ENCODE measurements around the gene DNAH10. TPM values are rescaled to one million over a fixed set of nuclear protein-coding genes. Genes with fewer than 3 reads are reported as not detected.

The DNAH10 gene
- total RNA-seq, 1 donor from 2014 or later: 0.54 TPM

GRCh38 chr12:123963821-123964220 is 201.7 kb downstream of the DNAH10 start:
- no peak overlapping the region for H2AFZ ChIP-seq (ENCODE audit: low read depth, low read length)
- Mint-ChIP-seq H3K36me3 (ENCODE audit: low read depth, unreplicated experiment) (peaks cover 23% of the 10 kb centered on the region), H3K4me3 (ENCODE audit: unreplicated experiment) (no peak overlapping the region), H3K27ac (ENCODE audit: unreplicated experiment) (no peak overlapping the region), H3K9me3 (ENCODE audit: unreplicated experiment) (no peaks in the 10 kb centered on the region), H3K4me1 (ENCODE audit: low read depth, unreplicated experiment) (peaks cover 19% of the 10 kb centered on the region), H3K27me3 (ENCODE audit: low read depth, unreplicated experiment) (no peaks in the 10 kb centered on the region)
- DNase-seq (ENCODE audit: low read depth) (no peak), FAIRE-seq (no peak)
- H3K27ac ChIP-seq (ENCODE audit: low read depth, low read length): no peak overlapping the region
- H3K27me3 ChIP-seq (ENCODE audit: insufficient read depth, low read length): no peaks in the 10 kb centered on the region
- H3K4me2 ChIP-seq (ENCODE audit: low read length): no peak overlapping the region
- no peak overlapping the region for H3K4me3 ChIP-seq (ENCODE audit: insufficient read depth, low read depth, low read length)
- TF ChIP-seq EZH2 (IDR thresholded peaks at IDR 0.05; ENCODE audit: insufficient read depth, low read length) (no peak), CTCF (IDR thresholded peaks at IDR 0.05; ENCODE audit: insufficient read depth, low read depth, low read length) (no peak)
- H4K20me1 ChIP-seq (ENCODE audit: insufficient read depth, low read length): peaks cover 80% of the 10 kb centered on the region
- no peaks in the 10 kb centered on the region for H3K36me3 ChIP-seq (ENCODE audit: insufficient read depth, low read length)
- no peaks in the 10 kb centered on the region for H3K9me3 ChIP-seq (ENCODE audit: insufficient read depth, low read depth, low read length)
- H3K4me1 ChIP-seq (ENCODE audit: insufficient read depth, low read length): peaks cover 17% of the 10 kb centered on the region
- H3K79me2 ChIP-seq (ENCODE audit: insufficient read depth, low read length): peaks cover 51% of the 10 kb centered on the region
- H3K9ac ChIP-seq (ENCODE audit: low read length): no peak overlapping the region

- H3K4me1 ChIP-seq (ENCODE audit: insufficient read depth, low read length): peaks cover 29% of the 10 kb centered on the region
- DNase-seq (ENCODE audit: low read depth) (no peak), FAIRE-seq (no peak)
- H4K20me1 ChIP-seq (ENCODE audit: insufficient read depth, low read length): peaks cover 72% of the 10 kb centered on the region
- no peak overlapping the region for H2AFZ ChIP-seq (ENCODE audit: low read depth, low read length)
- H3K9me3 ChIP-seq (ENCODE audit: insufficient read depth, low read depth, low read length): no peaks in the 10 kb centered on the region
- TF ChIP-seq EZH2 (IDR thresholded peaks at IDR 0.05; ENCODE audit: insufficient read depth, low read length): no peak
- no peak for TF ChIP-seq CTCF (IDR thresholded peaks at IDR 0.05; ENCODE audit: insufficient read depth, low read depth, low read length)
- Mint-ChIP-seq H3K36me3 (ENCODE audit: low read depth, unreplicated experiment) (peaks cover 19% of the 10 kb centered on the region), H3K27me3 (ENCODE audit: low read depth, unreplicated experiment) (peaks cover 4% of the 10 kb centered on the region), H3K4me1 (ENCODE audit: low read depth, unreplicated experiment) (peaks cover 22% of the 10 kb centered on the region), H3K27ac (ENCODE audit: unreplicated experiment) (no peak overlapping the region), H3K4me3 (ENCODE audit: unreplicated experiment) (no peak overlapping the region), H3K9me3 (ENCODE audit: unreplicated experiment) (no peaks in the 10 kb centered on the region)
- no peaks in the 10 kb centered on the region for H3K27me3 ChIP-seq (ENCODE audit: insufficient read depth, low read length)
- H3K4me2 ChIP-seq (ENCODE audit: low read length): no peak overlapping the region
- H3K79me2 ChIP-seq (ENCODE audit: insufficient read depth, low read length): peaks cover 60% of the 10 kb centered on the region
- H3K27ac ChIP-seq (ENCODE audit: low read depth, low read length): no peak overlapping the region
- H3K9ac ChIP-seq (ENCODE audit: low read length): no peak overlapping the region
- H3K4me3 ChIP-seq (ENCODE audit: insufficient read depth, low read depth, low read length): no peak overlapping the region
- no peaks in the 10 kb centered on the region for H3K36me3 ChIP-seq (ENCODE audit: insufficient read depth, low read length)
Measured at GRCh38 chr12:123965382-123965781, 203.3 kb downstream of the DNAH10 start.

GRCh38 chr12:123966596-123966995 is 204.5 kb downstream of the DNAH10 start:
- peaks cover 69% of the 10 kb centered on the region for H3K79me2 ChIP-seq (ENCODE audit: insufficient read depth, low read length)
- H3K4me3 ChIP-seq (ENCODE audit: insufficient read depth, low read depth, low read length): no peak overlapping the region
- H3K36me3 ChIP-seq (ENCODE audit: insufficient read depth, low read length): no peaks in the 10 kb centered on the region
- no peaks in the 10 kb centered on the region for H3K27me3 ChIP-seq (ENCODE audit: insufficient read depth, low read length)
- FAIRE-seq (no peak), DNase-seq (ENCODE audit: low read depth) (peak; percentile 76)
- H3K9ac ChIP-seq (ENCODE audit: low read length): no peak overlapping the region
- no peak overlapping the region for H3K4me3 Mint-ChIP-seq (ENCODE audit: unreplicated experiment)
- H3K4me2 ChIP-seq (ENCODE audit: low read length): peak overlapping the region; percentile 43
- no peaks in the 10 kb centered on the region for H3K9me3 ChIP-seq (ENCODE audit: insufficient read depth, low read depth, low read length)
- no peaks in the 10 kb centered on the region for H3K9me3 Mint-ChIP-seq (ENCODE audit: unreplicated experiment)
- peaks cover 31% of the 10 kb centered on the region for H3K4me1 ChIP-seq (ENCODE audit: insufficient read depth, low read length)
- no peak overlapping the region for H3K27ac Mint-ChIP-seq (ENCODE audit: unreplicated experiment)
- peaks cover 19% of the 10 kb centered on the region for H3K36me3 Mint-ChIP-seq (ENCODE audit: low read depth, unreplicated experiment)
- H2AFZ ChIP-seq (ENCODE audit: low read depth, low read length): no peak overlapping the region
- H3K27me3 Mint-ChIP-seq (ENCODE audit: low read depth, unreplicated experiment): peaks cover 4% of the 10 kb centered on the region
- H3K27ac ChIP-seq (ENCODE audit: low read depth, low read length): no peak overlapping the region
- H3K4me1 Mint-ChIP-seq (ENCODE audit: low read depth, unreplicated experiment): peaks cover 25% of the 10 kb centered on the region
- peaks cover 66% of the 10 kb centered on the region for H4K20me1 ChIP-seq (ENCODE audit: insufficient read depth, low read length)
- TF ChIP-seq CTCF (IDR thresholded peaks at IDR 0.05; ENCODE audit: insufficient read depth, low read depth, low read length): no peak
- no peak for TF ChIP-seq EZH2 (IDR thresholded peaks at IDR 0.05; ENCODE audit: insufficient read depth, low read length)

Measured in astrocyte (in vitro differentiated cells and primary cell).